IPS-15b (cell line): ENCODE results near the gene ITPR2.
A peak's percentile ranks its signal among the peaks of the same experiment; 100 is the strongest.

Source experiments
- H3K27me3 ChIP-seq: one replicate; pipeline ENCODE4 v1.6.1; 2013; ENCODE audit warnings: low read length; ENCODE audit not compliant: control insufficient read depth, insufficient read depth
- H3K36me3 ChIP-seq: one replicate; pipeline ENCODE4 v1.6.1; 2013; ENCODE audit warnings: low read length; ENCODE audit not compliant: control insufficient read depth, insufficient read depth
- H3K4me1 ChIP-seq: one replicate; pipeline ENCODE4 v1.6.1; 2013; ENCODE audit warnings: mild to moderate bottlenecking, low read length; ENCODE audit not compliant: control insufficient read depth, insufficient read depth
- H3K4me3 ChIP-seq: one replicate; pipeline ENCODE4 v1.5.1; 2013; ENCODE audit warnings: low read depth, low read length
- H3K9ac ChIP-seq: one replicate; pipeline ENCODE4 v1.6.1; 2013; ENCODE audit warnings: low read depth, mild to moderate bottlenecking, low read length
- H3K9me3 ChIP-seq: one replicate; pipeline ENCODE4 v1.6.1; 2013; ENCODE audit warnings: mild to moderate bottlenecking, low read length; ENCODE audit not compliant: control insufficient read depth, insufficient read depth

Gene ITPR2

DNA sequence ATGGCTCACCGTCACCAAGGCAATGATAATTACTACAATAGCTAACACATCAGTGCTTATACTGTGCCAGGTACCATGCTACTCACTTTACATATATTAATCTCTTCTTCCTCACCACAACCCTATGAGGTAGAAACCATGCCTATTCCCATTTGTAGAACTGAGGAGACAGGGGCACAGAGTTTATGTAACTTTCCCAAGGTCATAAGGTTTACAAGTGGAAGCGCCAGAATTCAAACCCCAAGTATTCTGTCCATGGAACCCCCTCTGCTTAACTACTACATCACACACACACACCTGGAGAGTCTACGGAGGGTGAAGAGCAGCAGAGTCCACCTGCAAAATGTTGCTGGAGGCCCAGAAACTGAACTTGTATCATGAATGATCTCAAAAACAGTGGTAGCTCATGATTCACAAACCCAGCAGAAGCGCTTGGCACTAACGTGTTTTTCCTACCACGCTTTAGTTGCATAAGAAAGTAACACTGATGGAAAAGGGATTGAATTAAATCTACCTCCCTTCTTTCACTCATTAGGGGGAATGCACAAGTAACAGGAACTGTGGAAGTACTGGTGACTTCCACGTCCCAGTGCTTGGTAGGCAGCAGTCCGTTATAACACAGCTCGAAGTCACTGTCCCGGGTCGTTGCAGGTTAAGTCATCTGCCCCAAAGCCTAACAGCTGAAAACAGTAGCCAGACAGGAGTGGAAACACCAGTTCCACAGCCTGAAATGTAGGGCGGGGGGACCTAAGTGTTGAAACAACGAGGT lies 2.0 kb downstream of the ITPR2 start:
- Histone ChIP-seq H3K36me3 (no peaks in the 10 kb centered on the region), H3K4me1 (no peaks in the 10 kb centered on the region), H3K9ac (no peak overlapping the region), H3K27me3 (peaks cover 9% of the 10 kb centered on the region), H3K4me3 (peak overlapping the region; percentile 0), H3K9me3 (no peaks in the 10 kb centered on the region)

- Histone ChIP-seq H3K27me3 (peaks cover 9% of the 10 kb centered on the region), H3K36me3 (no peaks in the 10 kb centered on the region), H3K4me1 (no peaks in the 10 kb centered on the region), H3K4me3 (no peak overlapping the region), H3K9me3 (no peaks in the 10 kb centered on the region), H3K9ac (no peak overlapping the region)
Measured at GRCh38 chr12:26830363-26830762, 2.6 kb downstream of the ITPR2 start.

DNA sequence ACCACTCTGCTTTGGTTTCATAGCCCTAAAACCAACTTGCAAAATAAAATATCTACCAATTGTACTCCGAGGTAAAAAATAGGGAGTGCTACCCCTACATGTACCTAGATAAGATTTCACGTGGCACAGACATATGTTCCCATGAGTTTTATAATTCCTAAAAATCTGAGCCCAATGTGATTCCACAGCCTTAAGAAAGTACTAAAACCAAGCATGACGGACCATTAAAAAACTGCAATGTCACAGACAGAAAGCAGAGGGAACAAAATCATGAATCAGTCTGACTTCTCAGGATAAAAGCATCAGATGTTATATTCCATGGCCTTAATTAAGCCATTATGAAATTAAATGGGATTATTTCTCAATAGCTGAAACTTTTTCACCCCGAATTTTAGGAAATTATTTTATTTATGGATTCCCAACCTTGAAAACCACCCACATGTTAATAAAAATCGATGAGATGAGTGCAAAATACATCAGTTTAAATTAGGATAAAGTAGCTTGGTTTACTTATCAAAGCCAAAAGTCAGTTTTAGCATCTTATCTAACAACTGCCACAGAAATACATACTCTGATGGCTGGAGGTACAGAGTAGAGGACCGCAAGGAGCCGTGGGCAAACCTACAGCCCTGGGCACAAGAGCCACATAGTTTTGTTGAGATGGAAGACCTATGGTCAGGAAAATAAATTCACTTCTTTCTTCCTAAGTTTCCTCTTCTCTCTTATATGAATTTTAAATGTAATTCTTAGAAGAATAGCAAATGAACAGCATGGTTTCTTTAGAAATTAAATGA lies 4.5 kb downstream of the ITPR2 start:
- Histone ChIP-seq H3K27me3 (peaks cover 3% of the 10 kb centered on the region), H3K9me3 (no peaks in the 10 kb centered on the region), H3K4me1 (no peaks in the 10 kb centered on the region), H3K36me3 (no peaks in the 10 kb centered on the region), H3K9ac (no peak overlapping the region), H3K4me3 (no peak overlapping the region)

- H3K4me3 ChIP-seq = no peak overlapping the region
- H3K36me3 ChIP-seq = no peaks in the 10 kb centered on the region
- no peaks in the 10 kb centered on the region for H3K4me1 ChIP-seq
- H3K27me3 ChIP-seq = peaks cover 3% of the 10 kb centered on the region
- no peak overlapping the region for H3K9ac ChIP-seq
- H3K9me3 ChIP-seq = no peaks in the 10 kb centered on the region
Measured at GRCh38 chr12:26826437-26826836, 6.6 kb downstream of the ITPR2 start.

DNA sequence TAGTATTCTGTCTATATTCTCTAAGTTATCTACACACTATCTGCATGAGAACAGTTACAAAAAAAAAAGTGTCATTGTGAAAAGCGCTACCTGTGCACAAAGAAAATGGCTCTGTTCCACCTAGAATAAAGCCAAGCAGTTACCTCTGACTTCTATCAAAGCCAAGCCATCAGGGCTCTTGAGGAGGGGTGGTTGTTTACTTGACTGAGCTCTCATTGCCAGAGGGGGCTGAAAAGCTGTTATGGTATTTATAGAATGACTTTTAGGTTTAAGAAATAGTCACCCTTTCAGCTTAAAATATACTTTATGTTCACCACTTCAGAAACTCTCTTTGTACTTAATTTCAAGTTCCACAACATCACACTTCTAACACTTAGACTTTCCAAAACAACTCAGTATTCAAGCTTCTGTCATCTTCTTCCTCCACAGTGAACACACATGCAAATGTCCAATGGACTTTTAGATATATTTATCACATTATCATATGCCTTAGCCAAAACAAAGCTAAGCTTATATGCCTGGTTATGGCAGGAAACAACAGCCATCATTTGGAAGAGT lies 7.5 kb downstream of the ITPR2 start:
- no peaks in the 10 kb centered on the region for H3K4me1 ChIP-seq
- H3K9ac ChIP-seq = no peak overlapping the region
- H3K27me3 ChIP-seq = no peaks in the 10 kb centered on the region
- no peaks in the 10 kb centered on the region for H3K36me3 ChIP-seq
- no peaks in the 10 kb centered on the region for H3K9me3 ChIP-seq
- no peak overlapping the region for H3K4me3 ChIP-seq

DNA sequence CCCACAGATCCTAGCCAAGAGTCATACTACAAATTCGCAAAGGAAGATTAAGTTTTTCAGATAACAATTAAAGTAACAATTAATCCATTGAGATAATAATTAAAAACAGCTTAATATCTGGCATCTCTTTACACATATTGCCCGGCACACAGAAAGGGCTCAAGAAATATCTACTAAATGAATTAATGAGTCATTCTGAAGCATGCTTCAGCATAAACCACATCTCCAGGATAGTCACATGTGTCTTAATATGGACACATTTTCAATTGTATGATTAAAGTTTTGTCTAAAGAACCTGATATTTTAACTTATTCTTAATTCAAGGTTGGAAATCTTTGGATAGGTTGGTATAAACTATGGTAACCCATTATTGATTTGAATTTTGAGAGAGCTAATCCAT lies 9.6 kb downstream of the ITPR2 start:
- Histone ChIP-seq H3K9ac (no peak overlapping the region), H3K9me3 (no peaks in the 10 kb centered on the region), H3K27me3 (no peaks in the 10 kb centered on the region), H3K4me3 (no peak overlapping the region), H3K4me1 (no peaks in the 10 kb centered on the region), H3K36me3 (no peaks in the 10 kb centered on the region)

- Histone ChIP-seq H3K9ac (no peak overlapping the region), H3K4me1 (no peaks in the 10 kb centered on the region), H3K36me3 (no peaks in the 10 kb centered on the region), H3K9me3 (no peaks in the 10 kb centered on the region), H3K27me3 (no peaks in the 10 kb centered on the region), H3K4me3 (no peak overlapping the region)
Measured at GRCh38 chr12:26822026-26822425, 11.0 kb downstream of the ITPR2 start.

GRCh38 chr12:26821212-26821701 lies 11.7 kb downstream of the ITPR2 start:
- Histone ChIP-seq H3K4me1 (no peaks in the 10 kb centered on the region), H3K4me3 (no peak overlapping the region), H3K36me3 (no peaks in the 10 kb centered on the region), H3K9ac (no peak overlapping the region), H3K27me3 (no peaks in the 10 kb centered on the region), H3K9me3 (no peaks in the 10 kb centered on the region)

- Histone ChIP-seq H3K9ac (no peak overlapping the region), H3K9me3 (no peaks in the 10 kb centered on the region), H3K4me1 (no peaks in the 10 kb centered on the region), H3K36me3 (no peaks in the 10 kb centered on the region), H3K4me3 (no peak overlapping the region), H3K27me3 (no peaks in the 10 kb centered on the region)
Measured at GRCh38 chr12:26818636-26819035, 14.4 kb downstream of the ITPR2 start.

GRCh38 chr12:26818201-26818600 lies 14.8 kb downstream of the ITPR2 start:
- no peak overlapping the region for H3K9ac ChIP-seq
- no peaks in the 10 kb centered on the region for H3K9me3 ChIP-seq
- H3K27me3 ChIP-seq = no peaks in the 10 kb centered on the region
- no peak overlapping the region for H3K4me3 ChIP-seq
- H3K4me1 ChIP-seq = no peaks in the 10 kb centered on the region
- no peaks in the 10 kb centered on the region for H3K36me3 ChIP-seq

GRCh38 chr12:26817183-26817591 lies 15.8 kb downstream of the ITPR2 start:
- no peaks in the 10 kb centered on the region for H3K36me3 ChIP-seq
- no peak overlapping the region for H3K4me3 ChIP-seq
- no peaks in the 10 kb centered on the region for H3K27me3 ChIP-seq
- no peaks in the 10 kb centered on the region for H3K4me1 ChIP-seq
- H3K9ac ChIP-seq = no peak overlapping the region
- H3K9me3 ChIP-seq = no peaks in the 10 kb centered on the region

- H3K9ac ChIP-seq = no peak overlapping the region
- H3K9me3 ChIP-seq = no peaks in the 10 kb centered on the region
- H3K36me3 ChIP-seq = no peaks in the 10 kb centered on the region
- H3K4me3 ChIP-seq = no peak overlapping the region
- H3K27me3 ChIP-seq = no peaks in the 10 kb centered on the region
- H3K4me1 ChIP-seq = no peaks in the 10 kb centered on the region
Measured at GRCh38 chr12:26813812-26814211, 19.2 kb downstream of the ITPR2 start.
